H1 (cell line): ENCODE measurements around the gene VMO1. TPM values are rescaled to one million over a fixed set of nuclear protein-coding genes. Genes with fewer than 3 reads are reported as not detected.
A peak's percentile ranks its signal among the peaks of the same experiment; 100 is the strongest.

Experiments used
- KDM4A ChIP-seq: IDR thresholded peaks from one replicate; pipeline ENCODE4 v1.7.1; 2012; ENCODE audit warnings: low read depth, mild to moderate bottlenecking, moderate library complexity, low read length, inconsistent platforms; ENCODE audit not compliant: severe bottlenecking
- KDM5A ChIP-seq: fragments of 200-600 bp; IDR thresholded peaks from 2 replicates; pipeline ENCODE4 v1.7.1; 2012; ENCODE audit warnings: mild to moderate bottlenecking, low read length, inconsistent platforms, mixed read lengths
- MAFK ChIP-seq: IDR thresholded peaks from 2 replicates; pipeline ENCODE4 v1.6.1; 2012; ENCODE audit warnings: low read depth, mild to moderate bottlenecking, improper control_type of control experiment, low read length
- RFX5 ChIP-seq: IDR thresholded peaks from 2 replicates; pipeline ENCODE4 v1.6.1; 2011; ENCODE audit warnings: low read depth, low read length, improper control_type of control experiment, borderline replicate concordance
- polyA plus RNA-seq, 7 experiments: library from polyadenylated mRNA; depleted of rRNA in 3 of 7; stranded (reverse) in 5 of 7; unstranded in 2 of 7; fragments of >200 nt in 5 of 7; fragments of 200-250 nt in 2 of 7; gene quantifications; 1 replicate in 5 of 7; 2 replicates in 1 of 7; 4 replicates in 1 of 7; pipeline versions ENCODE4 v1.2.1 to v1.2.3, GENCODE V29; 2011 to 2013; ENCODE audit warnings: missing spikeins in 2 of 7, mixed read lengths in 2 of 7
- total RNA-seq: library from RNA; stranded (reverse); fragmentation: NEBNext Ultra II Directional; extraction: Animal tissue kit (Norgen Biotek cat#: 25700); gene quantifications from 2 replicates; pipeline ENCODE4 v1.2.1, GENCODE V29; 2021

Gene VMO1
- total and polyA plus RNA-seq, 2 of the 8 experiments (the other 6 are each of a cell fraction or from before 2014, with no cell fraction given): 0.30 TPM; not detected in 1

DNA sequence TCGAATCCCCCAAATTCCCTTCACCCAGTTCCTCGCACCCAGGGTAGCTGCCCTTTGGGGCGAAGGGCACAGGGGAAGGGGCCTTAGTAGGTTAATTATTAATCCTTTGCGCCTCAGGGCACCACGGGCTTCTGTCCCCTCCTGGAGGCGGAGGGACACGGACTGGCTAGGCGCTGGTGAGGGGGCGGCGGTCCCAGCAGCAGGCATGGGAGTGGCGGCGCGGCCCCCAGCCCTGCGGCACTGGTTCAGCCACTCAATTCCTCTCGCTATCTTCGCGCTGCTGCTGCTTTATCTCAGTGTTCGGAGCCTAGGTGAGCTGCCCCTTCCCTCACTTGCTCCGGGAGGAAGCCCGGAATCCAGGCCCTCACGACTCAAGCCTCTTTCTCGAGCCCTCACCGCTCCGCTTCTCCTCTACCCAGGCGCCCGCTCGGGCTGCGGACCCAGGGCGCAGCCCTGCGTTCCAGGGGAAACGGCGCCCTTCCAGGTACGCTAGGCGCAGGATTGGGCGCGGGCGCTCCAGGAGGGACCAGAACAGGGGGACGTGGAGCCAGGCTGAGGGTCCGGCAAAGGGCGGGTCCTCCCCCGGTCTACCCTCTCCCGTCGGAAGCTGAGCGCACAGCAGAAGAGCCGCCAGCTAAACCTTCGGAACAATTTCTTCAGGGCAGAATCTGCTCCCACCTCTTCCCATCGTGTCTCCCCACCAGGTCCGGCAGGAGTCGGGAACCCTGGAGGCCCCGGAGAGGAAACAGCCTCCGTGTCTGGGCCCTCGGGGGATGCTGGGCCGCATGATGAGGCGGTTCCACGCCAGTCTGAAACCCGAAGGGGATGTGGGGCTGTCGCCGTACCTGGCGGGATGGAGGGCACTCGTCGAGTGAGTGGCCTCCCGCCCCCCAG, 2.9 kb upstream of the VMO1 start, which contains the start of gene GLTPD2 (continued):
- no peak for TF ChIP-seq RFX5
- TF ChIP-seq KDM5A: no peak
- peak; percentile 74 for TF ChIP-seq KDM4A
- no peak for TF ChIP-seq MAFK
